Measurements from ENCODE around the gene ADGRL3. TPM values are rescaled to one million over a fixed set of nuclear protein-coding genes. Genes with fewer than 3 reads are reported as not detected.
"Not testable (repeated sequence)": the region's sequence is repeated elsewhere in the genome, so short reads cannot be mapped to it uniquely, and the experiment has no call there.

ADGRL3 gene
- total and polyA plus RNA-seq, 3 donors from 2014 or later = 11.6 to 21.6 (median 12.8) TPM

DNA sequence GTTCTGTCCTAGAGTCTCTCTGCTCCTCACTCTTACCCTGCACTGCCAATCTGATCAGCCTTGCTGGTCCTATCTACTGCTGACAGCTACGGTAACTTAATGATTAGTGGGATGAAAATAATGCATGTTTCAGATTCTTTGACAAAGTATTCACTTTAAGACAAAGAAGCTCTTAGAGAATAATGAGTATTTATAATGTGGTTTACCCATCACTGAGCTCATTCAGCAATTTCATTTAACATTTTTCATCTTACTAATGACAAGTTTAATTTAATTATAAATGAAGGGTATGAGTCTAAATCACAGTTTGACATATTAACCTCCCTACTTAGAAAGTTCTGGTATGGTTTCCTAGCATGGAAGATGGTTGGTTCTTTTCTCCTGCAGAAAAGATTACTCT lies 428.2 kb downstream of the ADGRL3 start:
- no peaks in the 10 kb centered on the region for H3K36me3 ChIP-seq (ENCODE audit: low read depth, missing control alignments)
- H3K27ac ChIP-seq = no peak overlapping the region
- H3K4me3 ChIP-seq = no peak overlapping the region
- TF ChIP-seq POLR2A (IDR thresholded peaks at IDR 0.05) = no peak
- no peak for TF ChIP-seq CTCF (IDR thresholded peaks at IDR 0.05)
- no peaks in the 10 kb centered on the region for H3K27me3 ChIP-seq
- WGBS, 2 donors = 61 to 79% methylated on average over 1 of the region's 1 CpG
- intact Hi-C loops (cut with DNase I; ENCODE audit: low total_unique reads) = no loop called here
- DNase-seq = no peak
- H3K9me3 ChIP-seq = no peaks in the 10 kb centered on the region
- H3K4me1 ChIP-seq = no peaks in the 10 kb centered on the region

DNA sequence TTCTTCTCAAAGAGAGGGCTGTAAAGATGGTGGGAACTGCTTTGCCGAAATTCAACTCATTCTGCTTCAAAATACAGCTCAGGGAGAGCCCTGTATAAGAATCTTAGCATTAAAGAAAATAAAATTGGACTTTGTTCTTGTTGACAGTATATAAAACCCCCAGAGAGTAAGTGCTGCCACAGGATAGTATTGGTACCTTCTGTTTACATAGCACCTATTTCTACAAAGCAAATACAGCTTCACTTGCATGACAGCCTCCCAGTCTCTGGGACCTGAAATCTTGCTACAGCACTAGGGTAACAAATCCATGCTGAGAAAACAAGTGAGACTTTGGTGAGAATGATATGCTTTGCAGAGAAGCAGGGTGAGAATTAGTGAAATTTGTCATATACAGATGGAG lies 428.6 kb downstream of the ADGRL3 start:
- Histone ChIP-seq H3K4me1 (no peaks in the 10 kb centered on the region), H3K9me3 (no peaks in the 10 kb centered on the region), H3K36me3 (ENCODE audit: low read depth, missing control alignments) (no peaks in the 10 kb centered on the region), H3K27me3 (no peaks in the 10 kb centered on the region), H3K27ac (no peak overlapping the region), H3K4me3 (no peak overlapping the region)
- WGBS, 2 donors = 93 to 98% methylated on average over 1 of the region's 1 CpG
- DNase-seq = no peak
- TF ChIP-seq CTCF (IDR thresholded peaks at IDR 0.05) (no peak), POLR2A (IDR thresholded peaks at IDR 0.05) (no peak)
- intact Hi-C loops (cut with DNase I; ENCODE audit: low total_unique reads) = no loop called here

GRCh38 chr4:61630548-61630947 lies 430.4 kb downstream of the ADGRL3 start:
- Histone ChIP-seq H3K27me3 (no peaks in the 10 kb centered on the region), H3K4me1 (no peaks in the 10 kb centered on the region), H3K36me3 (ENCODE audit: low read depth, missing control alignments) (no peaks in the 10 kb centered on the region), H3K9me3 (no peaks in the 10 kb centered on the region), H3K4me3 (no peak overlapping the region), H3K27ac (no peak overlapping the region)
- intact Hi-C loops (cut with DNase I; ENCODE audit: low total_unique reads) = no loop called here
- DNase-seq = no peak
- WGBS, 2 donors = 73 to 92% methylated on average over 2 of the region's 2 CpGs
- TF ChIP-seq POLR2A (IDR thresholded peaks at IDR 0.05) = no peak
- no peak for TF ChIP-seq CTCF (IDR thresholded peaks at IDR 0.05)

GRCh38 chr4:61638591-61638990 lies 438.5 kb downstream of the ADGRL3 start:
- Histone ChIP-seq H3K36me3 (ENCODE audit: low read depth, missing control alignments) (no peaks in the 10 kb centered on the region), H3K27ac (no peak overlapping the region), H3K4me3 (no peak overlapping the region), H3K9me3 (no peaks in the 10 kb centered on the region), H3K27me3 (no peaks in the 10 kb centered on the region), H3K4me1 (no peaks in the 10 kb centered on the region)
- 70% methylated on average over 1 of the region's 1 CpG for WGBS, 2 donors
- no peak for TF ChIP-seq POLR2A (IDR thresholded peaks at IDR 0.05)
- TF ChIP-seq CTCF (IDR thresholded peaks at IDR 0.05) = no peak
- intact Hi-C loops (cut with DNase I; ENCODE audit: low total_unique reads) = no loop called here
- DNase-seq = no peak

DNA sequence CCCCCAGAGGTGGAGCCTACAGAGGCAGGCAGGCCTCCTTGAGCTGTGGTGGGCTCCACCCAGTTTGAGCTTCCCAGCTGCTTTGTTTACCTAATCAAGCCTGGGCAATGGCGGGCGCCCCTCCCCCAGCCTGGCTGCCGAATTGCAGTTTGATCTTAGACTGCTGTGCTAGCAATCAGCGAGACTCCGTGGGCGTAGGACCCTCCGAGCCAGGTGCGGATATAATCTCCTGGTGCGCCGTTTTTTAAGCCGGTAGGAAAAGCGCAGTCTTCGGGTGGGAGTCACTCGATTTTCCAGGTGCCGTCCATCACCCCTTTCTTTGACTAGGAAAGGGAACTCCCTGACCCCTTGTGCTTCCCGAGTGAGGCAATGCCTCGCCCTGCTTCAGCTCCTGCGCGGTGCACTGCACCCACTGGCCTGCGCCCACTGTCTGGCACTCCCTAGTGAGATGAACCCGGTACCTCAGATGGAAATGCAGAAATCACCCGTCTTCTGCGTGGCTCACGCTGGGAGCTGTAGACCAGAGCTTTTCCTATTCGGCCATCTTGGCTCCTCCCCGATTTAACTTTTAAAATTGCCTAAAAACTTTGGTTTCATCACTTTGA lies 446.7 kb downstream of the ADGRL3 start:
- H3K4me1 ChIP-seq; H3K9me3 ChIP-seq; H3K4me3 ChIP-seq; H3K36me3 ChIP-seq (ENCODE audit: low read depth, missing control alignments); H3K27me3 ChIP-seq; DNase-seq; intact Hi-C loops (cut with DNase I; ENCODE audit: low total_unique reads); H3K27ac ChIP-seq: not testable (repeated sequence)
- 79 to 94% methylated on average over 16 to 26 of the region's 26 CpGs for WGBS, 2 donors
